Stimulated activated CD4-positive, alpha-beta T cell treated with anti-CD3 and anti-CD28 coated beads, Interleukin-4, amount 100 ng/mL, for 24 hours (primary cell): ENCODE results near the gene ZNF292.
"Not testable (repeated sequence)": the region's sequence is repeated elsewhere in the genome, so short reads cannot be mapped to it uniquely, and the experiment has no call there.

Experiments
- DNase-seq: peaks from one replicate; pipeline ENCODE4 v3.0.0-alpha.2; 2020

The ZNF292 gene

DNA sequence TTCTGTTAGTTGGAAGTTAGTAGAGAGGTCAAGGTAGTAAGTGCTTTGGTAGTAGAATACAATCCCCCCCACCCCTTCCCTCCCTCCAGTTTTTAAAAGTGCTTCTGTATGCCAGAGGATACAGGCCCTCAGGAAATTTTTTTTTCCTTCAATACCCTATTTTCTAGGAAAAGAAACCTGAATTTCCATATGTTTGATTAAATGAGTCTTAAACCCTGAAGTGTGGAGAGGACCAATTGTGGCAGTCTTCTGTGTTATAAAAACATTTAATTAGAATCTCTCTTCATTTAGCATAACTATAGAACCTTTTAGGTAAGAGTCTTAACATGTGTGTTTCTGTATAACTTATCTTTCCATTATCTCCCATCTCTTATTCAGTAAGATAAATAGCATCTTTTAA is 59.5 kb downstream of the ZNF292 start:
- no peak for DNase-seq

DNA sequence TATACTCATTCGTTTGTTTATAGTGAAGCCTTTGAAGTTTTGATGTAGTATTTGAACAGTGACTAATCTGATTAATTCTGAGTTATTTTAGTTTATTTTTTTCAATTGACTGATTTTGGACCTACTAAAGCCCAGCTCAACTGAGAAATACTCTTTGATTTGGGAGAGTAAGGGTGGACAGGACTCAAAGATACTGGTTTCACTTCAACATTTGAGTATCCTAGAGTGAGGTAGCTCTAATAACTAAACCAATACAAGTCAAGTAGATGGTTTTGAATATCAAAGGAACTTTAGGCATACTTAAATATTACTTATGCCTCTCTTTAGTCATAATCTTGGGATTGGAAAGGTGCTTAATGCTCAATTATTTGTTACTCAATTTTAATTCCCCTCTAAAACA is 65.6 kb downstream of the ZNF292 start:
- no peak for DNase-seq

DNA sequence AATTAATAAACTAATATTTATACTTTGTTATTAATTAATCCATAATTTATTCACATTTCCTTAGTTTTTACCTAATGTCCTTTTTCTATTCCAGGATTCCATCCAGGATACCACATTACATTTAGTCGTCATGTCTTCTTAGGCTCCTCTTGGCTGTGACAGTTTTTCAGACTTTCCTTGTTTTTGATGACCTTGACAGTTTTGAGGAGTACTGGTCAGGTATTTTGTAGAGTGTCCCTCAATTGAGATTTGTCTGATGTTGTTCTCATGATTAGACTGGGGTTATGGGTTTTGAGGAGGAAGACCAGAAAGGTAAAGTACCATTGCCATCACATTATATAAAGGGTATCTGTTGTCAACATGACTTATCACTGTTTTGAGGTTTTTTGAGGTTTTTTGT is 67.3 kb downstream of the ZNF292 start:
- DNase-seq: no peak

DNA sequence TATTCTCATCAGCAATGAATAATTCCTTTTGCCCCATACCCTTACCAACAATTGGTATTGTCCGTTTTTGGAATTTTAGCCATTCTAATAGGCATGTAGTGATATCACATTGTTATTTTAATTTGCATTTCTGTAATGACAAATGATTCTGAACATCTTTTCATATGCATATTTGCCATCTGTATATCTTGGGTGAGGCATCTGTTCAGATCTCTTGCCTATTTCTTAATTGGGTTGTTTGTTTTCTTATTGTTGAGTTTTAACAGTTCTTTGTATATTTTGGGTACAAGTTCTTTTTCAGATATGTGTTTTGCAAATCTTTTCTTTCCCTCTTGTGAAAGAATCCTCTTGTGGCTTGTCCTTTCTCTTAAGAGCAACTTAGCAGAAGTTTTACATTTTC is 69.6 kb downstream of the ZNF292 start:
- no peak for DNase-seq

DNA sequence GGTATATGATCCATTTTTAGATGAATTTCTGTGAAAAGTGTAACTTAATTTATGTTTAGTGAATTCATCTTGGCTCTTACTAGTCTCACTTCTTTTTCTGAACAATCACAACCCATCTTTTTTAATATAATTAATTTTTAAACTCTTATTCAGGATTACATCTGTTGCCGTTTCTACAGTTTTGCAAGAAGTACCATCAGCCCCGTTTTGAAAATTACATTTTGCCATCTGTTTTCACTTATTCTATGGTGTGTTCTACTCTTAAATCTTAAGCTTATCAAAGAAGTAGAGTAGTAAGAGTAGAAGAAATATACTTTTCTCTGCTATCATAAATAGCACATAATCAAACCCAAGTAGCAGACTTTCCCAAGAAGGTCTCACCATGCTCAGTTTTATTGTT is 70.1 kb downstream of the ZNF292 start:
- DNase-seq: no peak

DNA sequence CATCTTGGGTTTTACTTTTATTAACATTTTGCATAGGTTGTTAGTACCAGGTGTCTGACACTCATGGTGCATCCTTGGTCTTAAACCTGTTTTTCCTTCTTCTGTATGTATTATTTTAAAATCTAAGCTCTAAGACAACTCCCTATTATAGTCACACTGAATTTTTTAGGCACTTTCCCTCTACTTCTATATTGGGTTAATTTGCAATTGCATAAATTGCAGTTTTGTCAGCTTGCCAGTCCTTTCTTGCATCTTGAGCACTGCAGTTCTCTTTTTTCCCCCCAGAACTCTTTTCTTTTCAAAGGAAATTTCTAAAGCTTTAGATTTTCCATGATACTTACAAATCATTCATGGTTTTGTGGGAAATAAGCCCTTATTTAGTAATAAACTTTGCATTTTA is 70.6 kb downstream of the ZNF292 start:
- no peak for DNase-seq

DNA sequence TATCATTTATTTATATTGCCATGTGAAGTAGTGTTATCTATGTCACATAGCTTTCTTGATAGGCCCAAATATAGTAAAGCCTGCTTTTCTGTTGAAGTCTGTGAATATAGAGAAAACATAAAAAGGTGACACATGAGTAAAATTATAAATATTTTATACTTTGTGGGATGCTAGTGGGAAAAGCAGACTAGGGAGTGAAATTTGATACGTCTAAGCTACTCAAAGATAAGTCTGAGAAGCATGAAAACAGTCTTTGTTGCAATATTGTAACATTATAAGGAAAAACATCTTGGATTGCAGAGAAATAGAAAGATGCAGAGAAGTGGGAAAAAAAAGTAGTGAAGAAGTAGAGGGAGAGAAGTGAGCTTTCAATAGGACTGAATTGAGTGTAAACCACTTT is 75.4 kb downstream of the ZNF292 start:
- no peak for DNase-seq

DNA sequence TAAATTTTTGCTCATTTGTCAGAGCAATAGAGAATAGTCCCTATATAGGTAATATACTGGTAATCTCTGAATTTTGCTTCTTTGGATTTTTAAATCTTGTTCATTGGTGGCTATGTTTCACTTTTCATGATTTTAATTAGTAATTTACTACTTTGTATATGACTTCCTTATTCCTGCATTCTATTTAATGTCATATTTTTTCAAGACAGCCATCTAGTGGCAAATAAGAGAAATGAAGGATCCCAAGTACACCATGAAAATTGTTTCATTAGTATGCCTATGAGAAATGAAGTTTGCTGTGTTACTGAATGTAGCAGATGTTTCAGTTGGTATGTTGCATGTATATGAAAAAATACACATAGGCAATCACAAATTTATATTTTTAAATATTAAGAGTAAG is 82.4 kb downstream of the ZNF292 start:
- no peak for DNase-seq

DNA sequence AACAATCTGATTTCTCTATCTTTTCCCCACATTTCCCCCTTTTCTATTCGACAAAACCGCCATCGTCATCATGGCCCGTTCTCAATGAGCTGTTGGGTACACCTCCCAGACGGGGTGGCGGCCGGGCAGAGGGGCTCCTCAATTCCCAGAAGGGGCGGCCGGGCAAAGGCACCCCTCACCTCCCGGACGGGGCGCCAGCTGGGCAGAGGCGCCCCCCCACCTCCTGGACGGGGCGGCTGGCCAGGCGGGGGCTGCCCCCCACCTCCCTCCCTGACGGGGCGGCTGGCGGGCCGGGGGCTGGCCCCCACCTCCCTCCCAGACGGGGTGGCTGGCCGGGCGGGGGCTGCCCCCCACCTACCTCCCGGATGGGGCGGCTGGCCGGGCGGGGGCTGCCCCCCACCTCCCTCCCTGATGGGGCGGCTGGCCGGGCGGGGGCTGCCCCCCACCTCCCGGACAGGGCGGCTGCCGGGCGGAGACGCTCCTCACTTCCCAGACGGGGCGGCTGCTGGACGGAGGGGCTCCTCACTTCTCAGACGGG is 83.8 kb downstream of the ZNF292 start:
- not testable (repeated sequence) for DNase-seq

DNA sequence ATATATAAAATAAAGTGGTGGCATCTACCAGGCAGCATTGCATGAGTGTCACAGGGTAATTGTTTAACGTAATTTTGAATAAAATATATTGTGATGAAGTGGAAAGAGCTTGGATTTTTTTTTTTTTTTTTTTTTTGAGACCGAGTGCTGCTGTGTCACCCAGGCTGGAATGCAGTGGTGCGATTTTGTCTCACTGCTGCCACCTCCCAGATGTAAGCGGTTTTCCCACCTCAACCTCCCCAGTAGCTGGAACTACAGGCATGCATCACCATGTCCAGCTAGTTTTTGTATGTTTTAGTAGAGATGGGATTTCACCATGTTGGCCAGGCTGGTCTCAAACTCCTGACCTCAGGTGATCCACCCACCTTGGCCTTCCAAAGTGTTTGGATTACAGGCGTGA is 85.9 kb downstream of the ZNF292 start:
- DNase-seq: no peak

DNA sequence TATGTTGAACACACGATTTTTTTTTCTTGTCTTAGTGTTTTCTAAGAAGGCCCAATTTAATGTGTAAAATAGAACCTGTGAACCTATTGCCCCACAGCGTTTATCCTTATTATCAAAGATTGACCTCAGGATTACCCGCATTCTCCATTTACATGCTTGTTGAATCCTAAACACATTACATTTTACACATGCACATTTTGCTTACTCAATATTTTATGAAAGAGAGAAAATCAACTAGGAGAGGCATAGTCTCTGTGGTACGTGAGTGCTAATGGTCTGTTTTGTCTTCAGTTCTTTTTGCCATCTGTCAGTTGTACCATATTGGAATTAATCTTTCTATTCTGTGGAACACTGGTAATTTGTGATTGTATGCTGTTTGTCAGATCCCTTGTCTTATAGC is 86.9 kb downstream of the ZNF292 start:
- no peak for DNase-seq

DNA sequence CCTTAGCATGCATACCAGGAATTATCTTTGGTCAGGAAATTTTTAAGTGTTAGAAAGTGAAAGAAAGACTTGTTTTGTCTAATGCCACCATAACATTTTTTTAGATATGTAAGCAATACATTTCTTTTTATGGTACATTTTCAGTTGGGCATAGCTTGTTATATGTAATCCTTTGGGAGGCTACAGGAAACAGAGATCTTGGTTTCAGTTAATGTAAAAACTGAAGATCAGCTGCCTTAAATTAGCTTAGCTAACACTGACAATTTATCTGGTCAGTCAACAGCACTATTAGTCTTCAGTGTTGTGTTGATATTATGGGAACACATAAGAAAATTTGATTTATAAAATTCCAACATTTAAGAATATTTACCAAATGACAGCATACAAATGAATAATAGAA is 88.4 kb downstream of the ZNF292 start:
- no peak for DNase-seq

DNA sequence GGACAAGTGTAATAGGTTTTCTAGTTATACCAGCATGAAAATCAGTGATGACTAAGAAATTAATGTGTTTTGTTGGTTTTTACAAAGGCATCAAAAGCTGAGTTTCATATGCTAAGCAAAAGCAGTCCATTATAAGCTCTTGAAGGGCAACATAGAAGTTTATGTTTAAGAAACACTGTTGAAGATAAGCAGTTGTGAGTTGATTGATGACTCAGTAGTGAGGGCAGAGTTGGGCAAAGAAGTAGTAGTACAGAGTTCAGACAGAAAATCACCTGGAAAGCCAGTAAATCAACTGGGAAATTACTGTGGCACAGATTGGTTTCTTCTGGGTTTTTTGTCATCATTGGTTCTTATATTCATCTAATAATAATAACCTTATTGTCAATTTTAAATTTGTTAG is 89.0 kb downstream of the ZNF292 start:
- DNase-seq: no peak

DNA sequence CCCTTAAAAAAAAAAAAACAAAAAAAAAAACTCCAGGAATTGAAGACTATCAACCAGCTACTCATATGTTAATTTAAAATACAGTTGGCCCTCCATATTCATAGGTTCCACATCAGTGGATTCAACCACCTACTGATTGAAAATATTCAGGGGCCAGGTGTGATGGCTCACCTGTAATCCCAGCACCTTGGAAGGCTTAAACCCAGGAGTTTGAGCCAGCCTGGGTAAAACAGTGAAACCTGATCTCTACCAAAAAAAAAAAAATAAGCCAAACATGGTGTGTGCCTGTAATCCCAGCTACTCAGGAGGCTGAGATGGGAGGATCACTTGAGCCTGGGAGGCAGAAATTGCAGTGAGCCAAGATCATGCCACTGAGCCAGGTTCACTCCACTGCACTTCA is 94.7 kb downstream of the ZNF292 start:
- DNase-seq: no peak

DNA sequence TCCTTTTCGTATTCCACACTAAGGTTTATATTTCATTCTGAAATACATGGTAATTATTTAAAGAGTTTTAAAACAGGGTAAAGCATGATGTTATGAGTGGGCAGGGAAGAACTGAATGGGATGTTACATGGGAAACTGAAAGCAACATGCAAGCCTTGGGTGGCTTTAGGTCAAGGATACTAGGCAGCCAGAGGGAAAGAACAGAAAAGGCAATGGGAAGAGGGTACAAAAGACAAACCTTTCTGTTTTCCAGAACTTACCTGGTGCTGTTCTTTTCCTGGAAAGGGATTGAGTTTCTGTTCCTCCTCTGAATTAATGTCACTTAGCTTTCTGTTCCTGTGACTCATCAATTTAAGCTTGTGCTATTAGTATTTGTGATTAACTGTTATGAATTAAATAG is 95.9 kb downstream of the ZNF292 start:
- no peak for DNase-seq

DNA sequence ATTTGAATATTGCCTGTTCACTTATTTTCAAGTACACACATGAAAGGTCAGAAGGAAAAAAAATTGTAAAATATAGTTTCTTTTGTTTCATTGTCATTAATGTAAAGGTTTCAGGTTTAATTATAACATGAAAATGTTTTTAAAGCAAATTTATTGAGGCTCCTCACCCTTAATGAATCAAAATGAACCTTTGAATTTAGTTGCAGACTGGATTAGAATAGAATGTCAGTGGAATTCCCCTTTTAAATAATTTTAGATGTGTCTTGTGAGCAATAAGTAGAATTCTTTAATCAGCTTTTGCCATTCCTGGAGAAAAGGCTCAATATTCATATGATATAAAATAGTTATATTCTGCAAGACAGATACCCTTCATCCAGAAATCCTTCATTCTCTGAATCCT is 96.4 kb downstream of the ZNF292 start:
- no peak for DNase-seq

DNA sequence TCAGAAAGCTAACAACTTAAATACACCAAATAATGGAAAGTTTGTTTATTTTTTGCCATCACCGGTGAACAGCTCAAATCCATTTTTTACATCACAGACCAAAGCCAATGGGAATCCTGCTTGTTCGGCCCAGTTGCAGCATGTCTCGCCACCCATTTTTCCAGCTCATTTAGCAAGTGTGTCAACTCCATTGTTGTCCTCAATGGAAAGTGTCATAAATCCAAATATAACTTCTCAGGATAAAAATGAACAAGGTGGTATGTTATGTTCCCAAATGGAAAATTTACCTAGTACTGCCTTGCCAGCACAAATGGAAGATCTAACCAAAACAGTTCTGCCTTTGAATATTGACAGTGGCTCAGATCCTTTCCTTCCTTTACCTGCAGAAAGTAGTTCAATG is 101.7 kb downstream of the ZNF292 start:
- DNase-seq: no peak

DNA sequence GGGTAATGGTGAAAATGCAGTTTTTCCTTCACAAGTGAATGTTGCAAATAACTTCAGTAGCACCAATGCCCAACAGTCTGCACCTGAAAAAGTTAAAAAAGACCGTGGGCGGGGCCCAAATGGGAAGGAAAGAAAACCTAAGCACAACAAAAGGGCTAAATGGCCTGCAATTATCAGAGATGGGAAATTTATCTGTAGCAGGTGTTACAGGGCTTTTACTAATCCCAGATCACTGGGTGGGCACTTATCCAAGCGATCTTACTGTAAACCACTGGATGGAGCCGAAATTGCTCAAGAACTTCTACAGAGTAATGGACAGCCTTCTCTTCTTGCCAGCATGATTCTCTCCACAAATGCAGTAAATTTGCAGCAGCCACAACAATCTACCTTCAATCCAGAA is 102.2 kb downstream of the ZNF292 start:
- DNase-seq: no peak

DNA sequence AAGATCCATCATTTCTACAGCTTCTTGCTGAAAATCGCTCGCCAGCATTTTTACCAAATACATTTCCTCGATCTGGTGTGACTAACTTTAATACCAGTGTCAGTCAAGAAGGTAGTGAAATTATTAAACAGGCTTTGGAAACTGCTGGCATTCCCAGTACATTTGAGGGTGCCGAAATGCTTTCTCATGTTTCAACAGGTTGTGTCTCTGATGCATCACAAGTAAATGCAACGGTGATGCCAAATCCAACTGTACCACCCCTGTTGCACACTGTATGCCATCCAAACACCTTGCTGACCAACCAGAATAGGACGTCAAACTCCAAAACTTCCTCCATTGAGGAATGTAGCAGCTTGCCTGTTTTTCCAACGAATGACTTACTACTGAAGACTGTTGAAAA is 102.6 kb downstream of the ZNF292 start:
- DNase-seq: no peak

DNA sequence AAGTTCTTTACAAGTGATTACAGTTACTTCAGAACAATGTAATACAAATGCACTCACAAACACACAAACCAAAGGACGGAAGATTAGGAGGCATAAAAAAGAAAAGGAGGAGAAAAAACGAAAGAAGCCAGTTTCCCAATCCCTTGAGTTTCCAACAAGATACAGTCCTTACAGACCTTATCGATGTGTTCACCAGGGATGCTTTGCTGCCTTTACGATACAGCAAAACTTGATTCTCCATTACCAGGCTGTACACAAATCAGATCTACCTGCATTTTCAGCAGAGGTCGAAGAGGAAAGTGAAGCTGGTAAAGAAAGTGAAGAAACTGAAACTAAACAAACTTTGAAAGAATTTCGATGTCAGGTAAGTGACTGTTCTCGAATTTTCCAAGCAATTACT is 104.4 kb downstream of the ZNF292 start:
- no peak for DNase-seq

DNA sequence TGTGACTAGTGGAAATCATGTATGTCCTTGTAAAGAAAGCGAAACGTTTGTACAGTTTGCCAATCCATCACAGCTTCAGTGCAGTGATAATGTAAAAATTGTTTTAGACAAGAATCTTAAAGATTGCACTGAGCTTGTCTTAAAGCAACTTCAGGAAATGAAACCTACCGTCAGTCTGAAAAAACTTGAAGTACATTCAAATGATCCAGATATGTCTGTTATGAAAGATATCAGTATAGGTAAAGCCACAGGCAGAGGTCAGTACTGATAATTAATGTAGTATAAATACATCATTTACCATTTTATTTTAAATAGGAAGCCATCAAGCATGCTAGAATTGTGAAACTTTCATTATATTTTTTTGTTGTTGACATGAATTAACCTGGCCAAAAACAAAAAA is 106.2 kb downstream of the ZNF292 start:
- no peak for DNase-seq

DNA sequence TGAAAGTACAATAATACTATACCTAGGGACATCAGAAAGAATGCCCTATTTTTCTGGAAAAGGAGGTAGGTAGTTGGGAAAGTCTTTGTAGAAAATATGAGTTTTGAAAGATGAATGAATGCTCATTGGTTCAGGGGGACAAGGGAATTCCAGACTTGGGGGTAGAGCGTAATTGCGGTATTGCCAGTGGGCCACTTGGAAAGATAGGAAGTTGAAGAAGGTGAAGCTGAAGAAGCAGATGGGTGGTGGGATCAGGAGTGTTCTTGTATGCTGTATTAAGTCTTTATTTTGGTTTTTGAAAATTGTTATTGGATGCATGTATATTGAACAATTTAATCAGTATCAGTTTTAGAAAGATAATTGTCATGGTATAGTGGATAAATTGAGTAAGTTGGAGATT is 109.1 kb downstream of the ZNF292 start:
- no peak for DNase-seq

DNA sequence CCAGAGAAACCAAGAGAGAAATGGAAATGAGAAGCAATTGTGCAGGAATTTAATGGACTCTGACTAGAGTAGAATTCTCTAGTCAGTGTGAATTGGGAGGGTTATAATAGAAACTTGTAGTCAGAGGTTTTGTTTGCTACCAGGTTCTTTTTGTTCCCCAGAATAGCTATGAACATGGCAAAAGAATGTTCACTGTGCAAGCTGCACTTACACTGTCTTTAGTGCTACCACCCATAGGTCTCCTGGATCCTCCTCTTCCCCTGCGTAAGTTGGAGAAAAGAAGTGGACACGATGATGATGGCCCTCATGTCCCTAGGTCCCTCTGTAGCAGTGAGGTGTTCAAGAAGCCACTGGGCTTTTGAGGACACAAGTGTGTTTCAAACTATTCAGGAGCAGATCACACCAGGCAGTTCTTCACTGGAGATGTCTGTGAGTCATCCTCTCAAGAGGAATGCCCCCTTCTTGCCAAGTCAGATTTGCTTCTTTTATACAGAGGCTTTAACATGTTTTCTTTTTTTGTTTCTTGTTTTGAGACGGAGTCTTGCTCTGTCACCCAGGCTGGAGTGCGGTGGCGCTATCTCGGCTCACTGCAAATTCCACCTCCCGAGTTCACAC is 119.4 kb downstream of the ZNF292 start:
- no peak for DNase-seq

DNA sequence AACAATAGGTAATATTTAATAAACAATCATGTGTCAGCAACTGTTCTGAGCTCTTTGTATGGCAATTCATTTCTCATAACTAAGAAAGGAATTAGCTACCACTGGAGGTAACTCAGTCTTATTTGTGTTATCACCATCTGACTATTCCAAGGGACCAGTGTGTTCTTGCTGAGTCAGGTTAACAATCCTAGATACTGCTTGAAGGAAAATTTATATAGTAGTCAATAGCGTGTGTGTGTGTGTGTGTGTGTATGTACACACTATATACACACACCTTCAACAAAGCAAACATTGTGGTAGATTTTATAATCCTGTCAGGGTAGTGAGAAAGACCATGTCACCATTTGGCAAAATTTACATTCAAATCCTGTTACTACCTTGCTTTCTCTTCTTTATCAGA is 121.3 kb downstream of the ZNF292 start:
- DNase-seq: no peak

DNA sequence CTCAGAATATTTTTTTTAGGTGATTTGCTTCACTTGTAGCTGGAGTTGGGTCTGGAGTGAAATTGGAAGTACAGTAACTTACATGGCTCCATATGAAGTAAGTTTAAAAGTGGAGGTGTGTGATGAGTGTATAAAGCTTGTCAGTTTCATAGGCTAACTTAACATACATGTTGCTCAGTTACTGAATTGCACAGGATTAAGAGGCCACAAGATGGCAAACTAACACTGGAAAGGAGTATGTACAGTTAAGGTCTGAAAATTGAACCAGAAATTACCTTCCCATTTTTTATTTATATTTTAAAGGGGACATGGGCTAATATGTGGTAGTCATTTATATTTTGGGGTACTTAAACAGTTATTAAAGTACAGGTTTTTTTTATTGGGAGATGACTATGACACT is 121.8 kb downstream of the ZNF292 start:
- DNase-seq: no peak

DNA sequence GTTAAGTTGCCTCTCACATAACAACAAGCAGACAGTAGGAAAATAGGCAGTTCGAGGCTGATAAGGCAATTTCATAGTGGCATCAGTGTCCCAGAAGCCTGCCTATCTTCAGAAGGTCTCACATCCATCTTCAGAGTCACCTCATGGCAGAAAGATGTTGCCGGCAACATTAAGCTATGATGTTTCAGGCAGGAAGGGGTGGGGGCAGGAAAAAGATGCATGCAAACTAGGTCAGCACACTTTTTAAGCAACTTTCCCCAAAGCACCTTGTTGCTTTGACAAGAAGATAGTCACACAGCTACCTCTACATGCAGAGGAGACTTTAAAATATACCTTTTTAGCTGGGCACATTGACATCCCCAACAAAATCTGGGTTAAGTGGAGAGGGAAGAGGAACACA is 123.8 kb downstream of the ZNF292 start:
- no peak for DNase-seq
